H1 (cell line): ENCODE data around the gene TNS3. TPM values are rescaled to one million over a fixed set of nuclear protein-coding genes. Genes with fewer than 3 reads are reported as not detected.

ENCODE experiments used
- ATF2 ChIP-seq: IDR thresholded peaks from 2 replicates; pipeline ENCODE4 v1.6.1; 2012; ENCODE audit warnings: low read length, inconsistent platforms
- EGR1 ChIP-seq: IDR thresholded peaks from 2 replicates; pipeline ENCODE4 v1.6.1; 2011; ENCODE audit warnings: low read depth, low read length, borderline replicate concordance
- SAP30 ChIP-seq: fragments of 300-600 bp; sonication (generic); IDR thresholded peaks from 2 replicates; pipeline ENCODE4 v1.7.1; 2012; ENCODE audit warnings: low read length, moderate library complexity, mild to moderate bottlenecking, inconsistent platforms; ENCODE audit not compliant: insufficient read depth, insufficient replicate concordance
- polyA plus RNA-seq, 7 experiments: library from polyadenylated mRNA; depleted of rRNA in 3 of 7; stranded (reverse) in 5 of 7; unstranded in 2 of 7; fragments of >200 nt in 5 of 7; fragments of 200-250 nt in 2 of 7; gene quantifications; 1 replicate in 5 of 7; 2 replicates in 1 of 7; 4 replicates in 1 of 7; pipeline versions ENCODE4 v1.2.1 to v1.2.3, GENCODE V29; 2011 to 2013; ENCODE audit warnings: missing spikeins in 2 of 7, mixed read lengths in 2 of 7
- total RNA-seq: library from RNA; stranded (reverse); fragmentation: NEBNext Ultra II Directional; extraction: Animal tissue kit (Norgen Biotek cat#: 25700); gene quantifications from 2 replicates; pipeline ENCODE4 v1.2.1, GENCODE V29; 2021

TNS3 gene
- total and polyA plus RNA-seq, 2 of the 8 experiments (the other 6 are each of a cell fraction or from before 2014, with no cell fraction given) = 11.9 to 24.2 TPM

- TF ChIP-seq SAP30 = no peak
- TF ChIP-seq ATF2 = no peak
- no peak for TF ChIP-seq EGR1
These were observed 8.0 kb downstream of the TNS3 start (continued) for GRCh38 chr7:47573758-47574481.
